HepG2 (cell line): ENCODE measurements around the gene CKB. TPM values are rescaled to one million over a fixed set of nuclear protein-coding genes. Genes with fewer than 3 reads are reported as not detected.

Experiments
- ATAC-seq: fragments of 200-7000 bp; cut with Tn5 transposase; 3 replicates; pipeline ENCODE4 v1.9.1; 2020; ENCODE audit warnings: mild to moderate bottlenecking, moderate library complexity
- BruUV-seq: library from RNA; stranded (reverse); fragments of 400-500 nt; replicated peaks from 2 replicates; lab custom pipeline; 2021; lab: Mats Ljungman, UMichigan
- CTCF ChIA-PET: fragments of 300-600 bp; formaldehyde crosslinking; extraction: SDS; loops from one replicate; lab custom pipeline; 2021; ENCODE audit warnings: low total read pairs, inconsistent platforms, low intra/inter-chr PET ratio; lab: Yijun Ruan, JAX
- POLR2A ChIA-PET: fragments of 350-600 bp; sonication (Branson Sonifier 250); formaldehyde crosslinking; loops from one replicate; lab custom pipeline; 2020; ENCODE audit warnings: antibody characterized with exemption, inconsistent platforms; lab: Yijun Ruan, JAX
- DNase-seq: peaks from one replicate; pipeline ENCODE4 v3.0.0-alpha.2; 2015; ENCODE audit warnings: low spot score
- FAIRE-seq: peaks from 3 replicates; lab custom pipeline; 2011; peaks lifted over from hg19 to GRCh38; lab: Jason Lieb, UNC
- H2AFZ ChIP-seq: one replicate; pipeline ENCODE4 v1.6.1; 2011; ENCODE audit warnings: low read length, inconsistent platforms
- H3K27ac ChIP-seq: fragments of 300-600 bp; 3 replicates; pipeline ENCODE4 v1.8.0; 2011; ENCODE audit warnings: mixed run types, mild to moderate bottlenecking, mixed read lengths, low read length, inconsistent platforms; ENCODE audit not compliant: insufficient read depth; ENCODE audit errors: extremely low read length
- H3K27me3 ChIP-seq, 2 experiments: fragments of 200-600 bp in 1 of 2; 2 replicates in 1 of 2; 3 replicates in 1 of 2; pipeline versions ENCODE4 v1.6.0 to v1.8.0; 2011; ENCODE audit warnings: low read length in 2 of 2, mild to moderate bottlenecking in 2 of 2, moderate library complexity in 2 of 2, inconsistent platforms in 1 of 2; ENCODE audit not compliant: insufficient read depth in 2 of 2, control insufficient read depth in 1 of 2
- H3K36me3 ChIP-seq, 2 experiments: fragments of 200-600 bp in 1 of 2; replicated peaks in 1 of 2; 2 replicates in 1 of 2; 3 replicates in 1 of 2; pipeline versions ENCODE4 v1.5.1 to v1.8.0; 2011; ENCODE audit warnings: low read length in 2 of 2, inconsistent platforms in 1 of 2; ENCODE audit not compliant: insufficient read depth in 2 of 2, control insufficient read depth in 1 of 2
- H3K4me1 ChIP-seq: 2 replicates; pipeline ENCODE4 v1.5.1; 2012; ENCODE audit warnings: low read length, inconsistent platforms; ENCODE audit not compliant: insufficient read depth
- H3K4me2 ChIP-seq: 2 replicates; pipeline ENCODE4 v1.6.0; 2011; ENCODE audit warnings: low read depth, low read length, inconsistent platforms
- H3K4me3 ChIP-seq, 3 experiments: fragments of 200-600 bp in 1 of 3; sonication (generic), shearing (Covaris generic) in 1 of 3; replicated peaks in 1 of 3; 2 replicates each; pipeline ENCODE4 v1.5.1; 2011 to 2016; ENCODE audit warnings: low read length in 3 of 3, inconsistent platforms in 2 of 3, low read depth in 2 of 3, mild to moderate bottlenecking in 2 of 3, control low read depth in 1 of 3, mixed read lengths in 1 of 3; ENCODE audit not compliant: insufficient read depth in 1 of 3
- H3K79me2 ChIP-seq: one replicate; pipeline ENCODE4 v1.6.1; 2011; ENCODE audit warnings: low read length, inconsistent platforms; ENCODE audit not compliant: insufficient read depth
- H3K9ac ChIP-seq: 2 replicates; pipeline ENCODE4 v1.6.0; 2011; ENCODE audit warnings: mild to moderate bottlenecking, low read depth, low read length, inconsistent platforms; ENCODE audit not compliant: insufficient read depth
- H3K9me3 ChIP-seq: 2 replicates; pipeline ENCODE4 v1.5.1; 2012; ENCODE audit warnings: mild to moderate bottlenecking, low read length
- H4K20me1 ChIP-seq: 2 replicates; pipeline ENCODE4 v1.6.0; 2011; ENCODE audit warnings: inconsistent platforms, mild to moderate bottlenecking, low read length, moderate library complexity; ENCODE audit not compliant: insufficient read depth
- ELF4 ChIP-seq: sonication (generic); formaldehyde crosslinking; IDR thresholded peaks from 2 replicates; pipeline ENCODE4 v1.5.0; 2020; ENCODE audit warnings: missing genetic modification reagents, mild to moderate bottlenecking, moderate library complexity, borderline replicate concordance
- KLF12 ChIP-seq: sonication (generic); formaldehyde crosslinking; IDR thresholded peaks from 2 replicates; pipeline ENCODE4 v1.4.0; 2020; ENCODE audit warnings: missing genetic modification reagents, borderline replicate concordance
- NFKB2 ChIP-seq: sonication (generic); formaldehyde crosslinking; IDR thresholded peaks from 2 replicates; pipeline ENCODE4 v1.4.0; 2020; ENCODE audit warnings: missing genetic modification reagents, borderline replicate concordance
- ZNF101 ChIP-seq: sonication (generic); formaldehyde crosslinking; IDR thresholded peaks from 2 replicates; pipeline ENCODE4 v1.4.0; 2020; ENCODE audit warnings: mild to moderate bottlenecking, low read depth, missing genetic modification reagents, borderline replicate concordance
- ZNF124 ChIP-seq: sonication (generic); formaldehyde crosslinking; IDR thresholded peaks from 2 replicates; pipeline ENCODE4 v1.4.0; 2020; ENCODE audit warnings: missing genetic modification reagents
- WGBS: methylation state at CpG from one replicate; pipeline ENCODE4 v1.1.6; 2017; ENCODE audit warnings: low lambda C conversion rate; 5-methylcytosine and 5-hydroxymethylcytosine counted together
- in situ Hi-C: cut with HindIII; loops from 2 replicates; pipeline ENCODE4 v1.10.0; 2017; ENCODE audit warnings: low pct_unique_long_range_greater_than_20kb; ENCODE audit not compliant: extremely low pct_ligation_motif_present
- intact Hi-C: fragments of 100-400 bp; cut with micrococcal nuclease; formaldehyde crosslinking; loops from one replicate; pipeline ENCODE4 v1.10.0; 2022; ENCODE audit not compliant: unreplicated experiment
- polyA plus RNA-seq, 8 experiments: library from polyadenylated mRNA; depleted of rRNA in 3 of 8; stranded (reverse) in 7 of 8; unstranded in 1 of 8; fragments of >200 nt; fragmentation: Illumina TruSeq in 4 of 8; extraction: Trizol in 4 of 8; gene quantifications; 2 replicates each; pipeline versions ENCODE4 v1.2.1 to v1.2.3, GENCODE V29; 2011 to 2016; ENCODE audit warnings: low read depth in 4 of 8, missing spikeins in 1 of 8, mixed read lengths in 1 of 8; ENCODE audit not compliant: insufficient read depth in 1 of 8
- total RNA-seq, 5 experiments: library from RNA; depleted of rRNA; stranded (reverse); fragments of >200 nt; fragmentation: Illumina TruSeq; extraction: Trizol; gene quantifications; 2 replicates each; pipeline ENCODE4 v1.2.3, GENCODE V29; 2016; ENCODE audit warnings: low read depth in 1 of 5
- TF ChIP-seq, protein P1 (sequence below): sonication (generic); formaldehyde crosslinking; IDR thresholded peaks from 2 replicates; pipeline ENCODE4 v1.5.1; 2020; ENCODE audit warnings: mild to moderate bottlenecking, missing genetic modification reagents, borderline replicate concordance
- TF ChIP-seq, protein P2 (sequence below): sonication (generic); formaldehyde crosslinking; IDR thresholded peaks from 2 replicates; pipeline ENCODE4 v1.4.0; 2020; ENCODE audit warnings: missing genetic modification reagents
- TF ChIP-seq, protein P3 (sequence below): sonication (generic); formaldehyde crosslinking; IDR thresholded peaks from 2 replicates; pipeline ENCODE4 v1.4.0; 2020; ENCODE audit warnings: missing genetic modification reagents, mild to moderate bottlenecking, borderline replicate concordance

The CKB gene
- total and polyA plus RNA-seq, 2 of the 13 experiments (the other 11 are each of a cell fraction or from before 2014, with no cell fraction given), result 82.3 to 217 TPM

DNA sequence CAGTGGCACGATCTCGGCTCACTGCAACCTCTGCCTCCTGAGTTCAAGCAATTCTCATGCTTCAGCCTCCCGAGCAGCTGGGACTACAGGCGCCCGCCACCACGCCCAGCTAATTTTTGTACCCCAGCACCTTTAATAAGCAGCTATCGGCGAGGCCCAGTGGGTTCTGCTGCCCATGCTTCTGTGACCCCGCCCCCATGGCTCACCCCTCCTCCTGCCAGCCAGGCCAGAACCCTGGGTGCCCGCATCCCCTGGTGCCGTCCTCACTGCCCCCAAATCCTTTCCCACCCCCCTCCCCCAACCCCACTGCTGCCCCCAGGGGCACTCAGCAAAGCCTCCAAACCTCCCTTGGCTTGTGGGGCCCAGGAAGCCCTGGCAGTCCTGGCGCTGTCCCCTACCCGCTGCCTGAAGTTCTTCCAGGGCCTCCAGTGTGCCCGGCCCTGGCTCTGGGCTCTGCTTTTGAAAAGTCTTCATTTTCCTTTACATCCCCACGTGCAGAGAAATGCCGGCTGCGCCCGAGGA lies 25.4 kb upstream of the CKB start:
- DNase-seq (no peak), ATAC-seq (no peak), FAIRE-seq (no peak)
- no peaks in the 10 kb centered on the region for H4K20me1 ChIP-seq
- H3K4me1 ChIP-seq, result peaks cover 32% of the 10 kb centered on the region
- no peaks in the 10 kb centered on the region for H3K36me3 ChIP-seq
- H3K79me2 ChIP-seq, result no peaks in the 10 kb centered on the region
- no TSS peak for BruUV-seq
- ChIA-PET CTCF (interaction anchor here (0.7 kb wide), 1 partner anchor 48 kb away, joined by 3 read pairs; no protein-coding TSS in a partner anchor), POLR2A (no interaction called here)
- H3K4me2 ChIP-seq, result no peak overlapping the region
- no peak overlapping the region for H3K27ac ChIP-seq
- H3K9ac ChIP-seq, result no peak overlapping the region
- WGBS, result 88% methylated on average over 18 of the region's 18 CpGs
- intact Hi-C loops (no loop called here), in situ Hi-C loops (loop anchor here (5.0 kb wide), 1 partner anchor 46 kb away; no protein-coding TSS in a partner anchor)
- TF ChIP-seq, protein P1, sequence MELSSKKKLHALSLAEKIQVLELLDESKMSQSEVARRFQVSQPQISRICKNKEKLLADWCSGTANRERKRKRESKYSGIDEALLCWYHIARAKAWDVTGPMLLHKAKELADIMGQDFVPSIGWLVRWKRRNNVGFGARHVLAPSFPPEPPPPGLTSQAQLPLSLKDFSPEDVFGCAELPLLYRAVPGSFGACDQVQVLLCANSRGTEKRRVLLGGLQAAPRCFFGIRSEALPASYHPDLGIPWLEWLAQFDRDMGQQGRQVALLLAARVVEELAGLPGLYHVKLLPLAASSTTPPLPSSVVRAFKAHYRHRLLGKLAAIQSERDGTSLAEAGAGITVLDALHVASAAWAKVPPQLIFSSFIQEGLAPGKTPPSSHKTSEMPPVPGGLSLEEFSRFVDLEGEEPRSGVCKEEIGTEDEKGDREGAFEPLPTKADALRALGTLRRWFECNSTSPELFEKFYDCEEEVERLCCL (CRISPR knock-in tag), result no peak
- TF ChIP-seq ZNF101 (CRISPR knock-in tag) (no peak), KLF12 (CRISPR knock-in tag) (no peak), ELF4 (CRISPR knock-in tag) (no peak), NFKB2 (CRISPR knock-in tag) (no peak), ZNF124 (CRISPR knock-in tag) (no peak)
- TF ChIP-seq, protein P2, sequence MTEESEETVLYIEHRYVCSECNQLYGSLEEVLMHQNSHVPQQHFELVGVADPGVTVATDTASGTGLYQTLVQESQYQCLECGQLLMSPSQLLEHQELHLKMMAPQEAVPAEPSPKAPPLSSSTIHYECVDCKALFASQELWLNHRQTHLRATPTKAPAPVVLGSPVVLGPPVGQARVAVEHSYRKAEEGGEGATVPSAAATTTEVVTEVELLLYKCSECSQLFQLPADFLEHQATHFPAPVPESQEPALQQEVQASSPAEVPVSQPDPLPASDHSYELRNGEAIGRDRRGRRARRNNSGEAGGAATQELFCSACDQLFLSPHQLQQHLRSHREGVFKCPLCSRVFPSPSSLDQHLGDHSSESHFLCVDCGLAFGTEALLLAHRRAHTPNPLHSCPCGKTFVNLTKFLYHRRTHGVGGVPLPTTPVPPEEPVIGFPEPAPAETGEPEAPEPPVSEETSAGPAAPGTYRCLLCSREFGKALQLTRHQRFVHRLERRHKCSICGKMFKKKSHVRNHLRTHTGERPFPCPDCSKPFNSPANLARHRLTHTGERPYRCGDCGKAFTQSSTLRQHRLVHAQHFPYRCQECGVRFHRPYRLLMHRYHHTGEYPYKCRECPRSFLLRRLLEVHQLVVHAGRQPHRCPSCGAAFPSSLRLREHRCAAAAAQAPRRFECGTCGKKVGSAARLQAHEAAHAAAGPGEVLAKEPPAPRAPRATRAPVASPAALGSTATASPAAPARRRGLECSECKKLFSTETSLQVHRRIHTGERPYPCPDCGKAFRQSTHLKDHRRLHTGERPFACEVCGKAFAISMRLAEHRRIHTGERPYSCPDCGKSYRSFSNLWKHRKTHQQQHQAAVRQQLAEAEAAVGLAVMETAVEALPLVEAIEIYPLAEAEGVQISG (CRISPR knock-in tag), result no peak
- TF ChIP-seq, protein P3, sequence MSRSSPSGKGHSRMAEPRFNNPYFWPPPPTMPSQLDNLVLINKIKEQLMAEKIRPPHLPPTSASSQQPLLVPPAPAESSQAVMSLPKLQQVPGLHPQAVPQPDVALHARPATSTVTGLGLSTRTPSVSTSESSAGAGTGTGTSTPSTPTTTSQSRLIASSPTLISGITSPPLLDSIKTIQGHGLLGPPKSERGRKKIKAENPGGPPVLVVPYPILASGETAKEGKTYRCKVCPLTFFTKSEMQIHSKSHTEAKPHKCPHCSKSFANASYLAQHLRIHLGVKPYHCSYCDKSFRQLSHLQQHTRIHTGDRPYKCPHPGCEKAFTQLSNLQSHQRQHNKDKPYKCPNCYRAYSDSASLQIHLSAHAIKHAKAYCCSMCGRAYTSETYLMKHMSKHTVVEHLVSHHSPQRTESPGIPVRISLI (CRISPR knock-in tag), result no peak
- H2AFZ ChIP-seq, result no peak overlapping the region
- H3K4me3 ChIP-seq, result no peak overlapping the region
- H3K9me3 ChIP-seq, result no peaks in the 10 kb centered on the region
- no peaks in the 10 kb centered on the region for H3K27me3 ChIP-seq
